IPS-11a (cell line): ENCODE measurements around the gene ATP5IF1.

Experiments
- H3K4me3 ChIP-seq: one replicate; pipeline ENCODE4 v1.5.1; 2013; ENCODE audit warnings: low read depth, low read length, control low read depth

The ATP5IF1 gene

DNA sequence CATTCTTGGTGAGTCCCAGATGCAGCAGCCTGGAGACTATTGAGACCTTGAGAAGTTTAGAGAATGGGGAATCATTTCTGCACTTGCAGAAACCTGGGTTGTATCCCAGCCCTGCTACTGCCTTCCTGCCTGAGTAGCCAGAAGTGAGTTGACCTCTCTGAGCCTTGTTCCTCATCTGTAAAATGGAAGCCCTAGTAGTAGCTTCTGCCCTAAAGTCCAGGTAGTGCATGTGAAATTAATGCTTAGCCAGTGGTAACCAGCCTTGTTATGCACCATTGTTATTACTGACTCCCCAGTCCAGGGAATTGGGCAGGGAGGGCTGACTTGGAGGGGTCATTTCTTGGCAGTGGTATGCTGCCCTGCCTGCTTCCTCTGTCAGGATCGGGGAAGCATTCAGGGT lies 29.0 kb downstream of the ATP5IF1 start:
- H3K4me3 ChIP-seq, result no peak overlapping the region

DNA sequence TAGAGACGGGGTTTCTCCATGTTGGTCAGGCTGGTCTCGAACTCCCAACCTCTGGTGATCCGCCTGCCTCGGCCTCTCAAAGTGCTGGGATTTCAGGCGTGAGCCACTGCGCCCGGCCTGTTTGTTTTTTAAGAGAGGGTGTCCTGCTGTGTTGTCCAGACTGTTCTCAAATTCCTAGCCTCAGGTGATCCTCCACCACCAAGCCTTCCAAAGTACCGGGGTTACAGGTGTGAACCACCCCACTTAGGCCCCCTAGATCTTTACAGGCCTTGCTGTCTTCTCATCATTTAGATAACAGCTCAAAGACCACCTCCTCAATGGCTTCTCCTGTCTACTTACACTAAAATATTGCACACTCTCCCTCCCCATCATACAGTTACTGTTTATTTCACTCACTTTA lies 29.7 kb downstream of the ATP5IF1 start:
- no peak overlapping the region for H3K4me3 ChIP-seq

DNA sequence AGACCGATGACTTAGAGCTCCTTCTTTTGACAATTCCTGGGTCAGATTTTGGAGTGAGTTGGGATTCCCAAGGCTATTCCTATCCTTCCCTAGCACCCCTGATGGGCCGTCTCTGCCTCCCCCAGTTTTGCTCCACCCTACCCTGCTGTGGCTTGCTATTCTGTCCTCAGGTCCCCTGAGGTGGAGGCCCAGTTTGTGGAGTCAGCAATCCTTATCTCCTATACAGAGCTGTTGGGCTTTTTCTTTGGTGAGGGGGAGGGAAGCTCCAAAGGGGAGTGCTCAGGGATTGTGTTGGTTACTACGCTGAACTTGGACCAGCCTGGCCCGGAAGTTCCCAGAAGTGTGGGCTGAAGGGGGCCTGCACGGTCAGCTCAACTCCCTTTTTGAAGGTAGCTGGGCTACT lies 31.0 kb downstream of the ATP5IF1 start:
- H3K4me3 ChIP-seq, result no peak overlapping the region

DNA sequence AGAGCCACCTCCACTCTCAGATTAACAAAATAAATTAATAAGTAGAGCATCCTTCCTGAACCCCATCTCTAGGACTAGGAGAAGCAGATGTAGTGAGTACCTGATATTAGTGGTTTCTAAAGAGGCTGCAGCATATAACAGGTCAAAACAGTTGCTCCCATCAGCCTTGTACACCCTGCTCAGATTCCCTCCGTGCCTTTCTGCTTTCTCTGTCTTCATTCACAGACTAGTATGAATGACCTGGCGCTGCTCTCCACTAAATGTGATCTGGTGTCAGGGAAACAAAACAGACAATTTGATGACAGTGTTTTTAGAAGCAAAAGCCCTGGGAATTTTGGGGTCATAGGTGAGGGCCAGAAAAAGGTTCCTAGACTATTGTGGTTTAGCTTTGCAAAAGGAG lies 31.7 kb downstream of the ATP5IF1 start:
- no peak overlapping the region for H3K4me3 ChIP-seq

DNA sequence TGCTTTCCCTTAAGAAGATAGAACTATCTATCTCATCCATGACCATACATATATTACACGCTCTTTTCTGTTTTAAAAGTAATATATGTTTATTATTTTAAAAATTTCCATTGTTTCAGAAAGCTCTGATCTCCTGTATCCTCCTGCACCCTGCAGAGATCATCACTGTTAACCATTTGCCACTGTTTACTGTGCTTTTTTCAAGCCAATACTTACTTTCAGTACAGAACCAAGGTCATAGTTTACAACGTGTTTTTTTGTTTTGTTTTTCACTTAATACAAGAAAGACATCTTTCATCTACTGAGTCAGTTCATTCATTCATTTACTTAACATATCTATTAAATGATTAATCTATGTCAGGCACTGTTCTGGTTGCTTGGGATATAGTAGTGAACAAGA lies 33.6 kb downstream of the ATP5IF1 start:
- H3K4me3 ChIP-seq, result no peak overlapping the region

DNA sequence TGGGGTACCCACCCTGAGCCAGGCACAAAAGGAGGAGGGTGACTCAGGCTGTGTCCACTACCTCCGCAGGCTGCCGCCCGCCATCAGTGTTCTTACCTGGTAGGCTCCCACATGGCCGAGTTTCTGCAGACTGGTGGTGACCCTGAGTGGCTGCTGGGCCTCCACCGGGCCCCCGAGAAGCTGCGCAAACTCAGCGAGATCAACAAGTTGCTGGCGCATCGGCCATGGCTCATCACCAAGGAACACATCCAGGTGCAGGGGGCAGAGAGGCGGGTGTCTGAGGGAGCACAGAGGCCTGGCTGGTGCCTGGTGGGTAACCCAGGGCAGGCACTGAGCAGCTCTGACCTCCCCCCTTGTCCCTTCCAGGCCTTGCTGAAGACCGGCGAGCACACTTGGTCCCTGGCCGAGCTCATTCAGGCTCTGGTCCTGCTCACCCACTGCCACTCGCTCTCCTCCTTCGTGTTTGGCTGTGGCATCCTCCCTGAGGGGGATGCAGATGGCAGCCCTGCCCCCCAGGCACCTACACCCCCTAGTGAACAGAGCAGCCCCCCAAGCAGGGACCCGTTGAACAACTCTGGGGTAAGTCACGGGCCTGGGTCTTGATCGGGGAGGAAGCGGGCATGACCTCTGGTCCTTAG lies 36.4 kb downstream of the ATP5IF1 start:
- no peak overlapping the region for H3K4me3 ChIP-seq

DNA sequence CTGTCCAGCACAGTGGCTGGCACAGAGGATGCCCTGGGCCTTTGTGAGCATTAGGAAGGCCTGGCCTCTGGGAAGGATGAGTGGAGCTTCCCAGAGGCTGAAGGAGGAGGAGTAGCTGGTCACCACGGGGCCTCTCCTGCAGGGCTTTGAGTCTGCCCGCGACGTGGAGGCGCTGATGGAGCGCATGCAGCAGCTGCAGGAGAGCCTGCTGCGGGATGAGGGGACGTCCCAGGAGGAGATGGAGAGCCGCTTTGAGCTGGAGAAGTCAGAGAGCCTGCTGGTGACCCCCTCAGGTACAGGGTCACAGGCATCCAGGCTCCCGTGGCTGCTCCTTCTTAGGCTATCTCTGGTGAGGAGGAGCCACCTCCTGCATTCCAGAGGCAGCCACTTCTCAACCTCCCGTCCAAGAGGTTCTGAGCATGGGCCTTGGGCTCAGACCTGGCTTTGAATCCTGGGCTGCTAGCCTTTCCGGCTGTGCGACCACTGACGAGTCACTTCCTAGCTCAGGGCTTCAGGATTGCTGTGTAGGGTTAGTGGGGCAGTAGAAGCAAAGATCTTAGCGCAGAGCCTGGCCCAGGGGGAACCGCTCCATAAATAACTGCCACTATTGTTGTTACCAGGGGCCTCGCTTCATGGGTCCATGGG lies 37.4 kb downstream of the ATP5IF1 start:
- H3K4me3 ChIP-seq, result no peak overlapping the region

DNA sequence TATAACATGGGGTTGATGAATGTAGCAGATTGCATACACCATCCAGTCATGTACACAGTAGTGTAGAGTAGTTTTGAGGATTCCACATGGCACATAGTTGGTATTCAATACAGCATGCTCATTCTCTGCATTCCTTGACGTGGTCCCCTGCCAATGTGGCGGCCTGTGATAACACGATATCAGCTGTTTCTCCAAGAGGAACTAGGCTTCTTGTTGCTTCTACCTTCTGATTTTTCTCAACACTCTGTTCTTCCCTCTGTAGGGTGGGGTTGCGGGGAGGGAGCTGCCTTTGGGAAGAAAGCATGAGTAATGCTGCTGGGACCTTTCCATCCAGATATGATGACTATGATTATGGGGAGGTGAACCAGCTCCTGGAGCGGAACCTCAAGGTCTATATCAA lies 42.8 kb downstream of the ATP5IF1 start:
- H3K4me3 ChIP-seq, result no peak overlapping the region

DNA sequence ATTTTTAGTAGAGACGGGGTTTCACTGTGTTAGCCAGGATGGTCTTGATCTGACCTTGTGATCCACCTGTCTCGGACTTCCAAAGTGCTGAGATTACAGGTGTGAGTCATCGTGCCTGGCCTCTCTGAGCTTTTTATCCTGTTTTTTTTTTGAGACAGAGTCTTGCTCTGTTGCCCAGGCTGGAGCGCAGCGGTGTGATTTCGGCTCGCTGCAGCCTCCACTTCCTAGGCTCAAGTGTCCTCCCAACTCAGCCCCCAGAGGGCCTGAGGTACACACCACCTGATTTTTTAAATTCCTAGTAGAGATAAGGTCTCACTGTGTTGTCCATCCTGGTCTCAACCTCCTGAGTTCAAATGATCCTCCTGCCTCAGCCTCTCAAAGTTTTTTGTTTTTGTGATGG lies 43.8 kb downstream of the ATP5IF1 start:
- H3K4me3 ChIP-seq, result no peak overlapping the region

DNA sequence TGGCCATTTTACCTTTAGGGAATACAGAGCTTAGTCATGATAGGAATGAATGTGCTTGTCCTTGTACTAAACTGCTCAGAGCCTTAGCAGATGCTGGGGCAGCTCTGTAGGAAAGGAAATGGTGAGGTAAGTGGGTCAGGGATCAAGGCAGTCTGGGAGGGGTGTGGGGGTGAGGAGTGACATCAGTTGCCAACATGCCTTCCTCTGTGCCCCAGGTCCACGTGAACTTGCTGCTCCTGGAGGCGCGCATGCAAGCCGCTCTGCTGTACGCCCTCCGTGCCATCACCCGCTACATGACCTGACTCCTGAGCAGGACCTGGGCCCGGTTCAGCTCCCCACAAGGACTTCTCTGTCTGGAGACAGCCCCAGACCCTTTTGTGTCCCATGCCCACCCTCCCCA lies 44.6 kb downstream of the ATP5IF1 start:
- no peak overlapping the region for H3K4me3 ChIP-seq

DNA sequence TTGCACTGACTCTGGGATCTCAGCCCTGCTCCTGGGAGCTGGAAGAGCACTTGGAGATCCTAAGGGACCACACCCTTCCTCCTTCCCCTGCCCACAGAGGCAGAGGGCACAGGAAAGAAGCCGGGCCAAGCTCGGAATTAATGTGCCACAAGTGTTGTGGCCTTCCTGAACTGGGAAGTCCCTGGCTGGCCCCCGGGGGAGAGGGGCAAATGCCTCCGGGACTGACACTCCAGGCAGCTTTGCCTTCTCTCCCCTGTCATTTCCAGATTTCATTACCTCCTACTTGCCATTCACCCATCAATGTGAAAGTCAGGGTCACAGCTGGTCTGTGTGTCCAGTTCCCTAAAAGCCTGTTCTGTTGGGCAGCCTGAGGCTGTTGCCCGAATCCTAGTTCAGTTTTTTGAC lies 45.1 kb downstream of the ATP5IF1 start:
- no peak overlapping the region for H3K4me3 ChIP-seq

DNA sequence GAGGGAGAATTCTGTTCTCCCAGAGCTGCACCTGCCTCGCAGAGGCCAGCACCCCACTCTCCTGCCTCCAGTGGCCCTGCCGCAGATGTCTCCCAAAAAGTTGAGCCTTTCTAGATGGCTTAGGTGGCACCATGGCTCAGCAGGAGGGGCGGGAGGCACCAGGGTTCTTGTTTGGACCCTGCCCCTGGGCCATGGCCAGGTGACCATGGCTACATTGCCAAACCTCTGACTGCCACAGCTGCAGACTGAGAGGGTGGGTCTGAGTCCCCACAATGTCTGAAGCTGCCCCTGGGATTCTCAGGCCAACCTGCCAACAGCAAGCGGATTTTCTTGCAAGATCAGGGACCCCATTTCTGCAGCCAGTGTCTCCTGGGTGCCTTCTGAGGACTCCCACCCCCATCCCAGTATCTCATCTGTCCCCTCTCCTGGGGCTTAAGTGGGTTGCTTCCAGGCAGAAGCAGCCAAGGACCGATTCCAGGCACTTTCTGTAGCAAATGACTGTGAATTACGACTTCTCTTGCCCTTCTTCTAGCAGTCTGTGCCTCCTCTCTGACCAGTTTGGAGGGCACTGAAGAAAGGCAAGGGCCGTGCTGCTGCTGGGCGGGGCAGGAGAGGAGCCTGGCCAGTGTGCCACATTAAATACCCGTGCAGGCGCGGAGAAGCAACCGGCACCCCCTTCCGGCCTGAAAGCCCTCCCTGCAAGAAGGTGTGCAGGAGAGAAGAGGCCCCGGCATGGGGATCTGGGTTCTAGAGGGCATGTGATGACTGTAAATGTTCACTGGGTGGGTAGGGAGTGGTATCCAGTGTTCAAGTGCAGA lies 45.9 kb downstream of the ATP5IF1 start:
- H3K4me3 ChIP-seq, result no peak overlapping the region

DNA sequence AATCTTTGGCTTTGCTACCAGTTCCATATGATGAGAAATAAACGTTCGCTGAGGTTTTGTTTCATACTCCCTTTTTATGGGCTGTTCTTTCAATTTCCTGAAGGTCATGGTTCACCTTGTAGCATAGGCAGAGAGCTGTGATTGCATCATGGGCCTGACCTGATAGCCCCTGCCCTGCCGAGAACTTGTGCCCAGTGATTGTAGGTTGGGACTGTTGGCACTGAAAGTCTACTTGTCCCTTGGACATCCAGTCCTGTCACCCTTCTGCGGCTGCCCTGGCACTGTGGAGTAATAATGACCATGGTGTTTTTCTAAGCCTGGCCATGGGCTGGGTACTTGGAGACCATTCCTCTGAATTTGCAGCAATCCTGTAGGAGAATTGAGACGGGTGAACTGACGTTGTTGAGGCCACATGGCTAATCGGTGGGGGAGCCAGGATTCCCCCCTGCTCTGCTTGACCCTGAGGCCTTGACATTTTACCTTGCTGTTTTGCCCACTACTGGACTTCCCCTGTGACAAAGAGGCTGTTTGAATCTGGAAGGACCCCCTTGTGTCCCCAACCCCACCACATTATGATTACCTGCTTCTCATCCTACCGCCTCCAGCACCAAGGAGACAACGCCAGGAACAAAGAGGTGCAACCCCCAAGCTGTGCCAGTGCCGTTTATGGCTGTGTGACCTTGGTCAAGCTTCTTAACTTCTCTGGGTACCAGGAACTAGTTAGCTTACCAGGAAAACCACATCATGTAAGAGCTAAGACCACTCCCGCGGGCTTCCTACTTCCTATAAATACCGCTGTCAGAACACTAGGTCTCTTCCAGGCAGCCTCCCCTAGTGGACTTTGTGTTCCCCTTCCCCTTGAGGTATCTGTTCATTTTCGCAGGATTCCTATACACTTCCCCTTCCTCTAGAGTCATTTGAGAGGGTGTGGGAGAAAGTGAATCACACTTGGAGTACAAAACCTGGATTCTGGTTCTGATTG lies 46.8 kb downstream of the ATP5IF1 start:
- H3K4me3 ChIP-seq, result no peak overlapping the region

DNA sequence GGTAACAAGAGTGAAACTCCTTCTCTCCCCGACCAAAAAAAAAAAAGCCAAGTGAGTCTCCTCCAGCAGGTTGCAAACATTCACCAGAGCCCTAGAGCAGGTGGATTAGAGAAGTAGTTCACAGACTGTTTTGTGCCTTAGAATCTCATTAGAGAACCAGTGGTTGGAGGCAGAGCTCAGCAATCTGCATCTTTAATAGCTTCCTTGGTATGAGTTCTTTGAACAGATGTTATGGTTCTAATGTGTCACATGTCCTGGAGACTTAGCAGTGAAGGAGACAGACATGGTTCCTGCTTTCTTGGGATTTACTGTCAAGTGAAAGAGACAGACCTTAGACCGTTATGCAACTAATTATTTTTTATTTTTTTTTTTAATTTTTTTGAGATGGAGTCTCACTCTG lies 50.2 kb downstream of the ATP5IF1 start:
- H3K4me3 ChIP-seq, result no peak overlapping the region
